T-helper 1 cell (primary cell): Measurements from ENCODE around the gene RAMP2.
"Not testable (repeated sequence)": the region's sequence is repeated elsewhere in the genome, so short reads cannot be mapped to it uniquely, and the experiment has no call there.

Source experiments
- DNase-seq, 5 donors: peaks; one replicate each; pipeline ENCODE4 v3.0.0-alpha.2; 2012 to 2020

Gene RAMP2

DNA sequence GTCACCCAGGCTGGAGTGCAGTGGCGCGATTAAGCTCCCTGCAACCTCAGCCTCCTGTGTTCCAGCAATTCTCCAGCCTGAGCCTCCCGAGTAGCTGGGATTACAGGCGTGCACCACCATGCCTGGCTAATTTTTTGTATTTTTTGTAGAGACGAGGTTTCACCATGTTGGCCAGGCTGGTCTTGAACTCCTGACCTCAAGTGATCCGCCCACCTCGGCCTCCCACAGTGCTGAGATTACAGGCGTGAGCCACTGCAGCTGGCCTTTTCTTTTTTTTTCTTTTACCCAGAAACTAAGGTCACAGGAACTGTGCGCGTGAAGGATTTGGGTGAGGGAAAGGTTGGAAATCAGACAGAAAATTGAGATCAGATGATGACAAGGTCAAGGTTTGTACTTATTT is 8.9 kb downstream of the RAMP2 start:
- not testable (repeated sequence) for DNase-seq

DNA sequence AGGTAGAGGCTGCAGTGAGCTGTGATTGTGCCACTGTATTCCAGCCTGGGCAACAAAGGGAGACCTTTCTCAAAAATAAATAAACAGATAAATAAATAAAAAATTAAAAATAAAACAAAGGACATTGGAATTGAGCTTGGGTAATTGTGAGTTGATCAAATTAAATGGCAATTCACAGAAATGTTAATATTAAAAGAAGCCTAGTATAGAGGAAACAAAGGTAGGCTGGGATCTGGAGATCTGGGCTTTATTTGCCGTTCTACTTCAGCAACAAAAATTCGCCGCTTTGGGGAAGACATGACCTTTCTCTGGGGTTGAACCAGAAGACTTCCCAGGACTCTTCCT is 11.9 kb downstream of the RAMP2 start:
- no peak for DNase-seq

- peak; percentile 46 to 83 (median 57) for DNase-seq
Measured at GRCh38 chr17:42773290-42774035, 12.4 kb downstream of the RAMP2 start, which contains the start of gene VPS25. TSS of gene VPS25 (plus strand) at chr17:42773449. CDS start at chr17:42773476, 27 bp downstream.

GRCh38 chr17:42774066-42774745 is 13.2 kb downstream of the RAMP2 start:
- DNase-seq, result no peak

DNA sequence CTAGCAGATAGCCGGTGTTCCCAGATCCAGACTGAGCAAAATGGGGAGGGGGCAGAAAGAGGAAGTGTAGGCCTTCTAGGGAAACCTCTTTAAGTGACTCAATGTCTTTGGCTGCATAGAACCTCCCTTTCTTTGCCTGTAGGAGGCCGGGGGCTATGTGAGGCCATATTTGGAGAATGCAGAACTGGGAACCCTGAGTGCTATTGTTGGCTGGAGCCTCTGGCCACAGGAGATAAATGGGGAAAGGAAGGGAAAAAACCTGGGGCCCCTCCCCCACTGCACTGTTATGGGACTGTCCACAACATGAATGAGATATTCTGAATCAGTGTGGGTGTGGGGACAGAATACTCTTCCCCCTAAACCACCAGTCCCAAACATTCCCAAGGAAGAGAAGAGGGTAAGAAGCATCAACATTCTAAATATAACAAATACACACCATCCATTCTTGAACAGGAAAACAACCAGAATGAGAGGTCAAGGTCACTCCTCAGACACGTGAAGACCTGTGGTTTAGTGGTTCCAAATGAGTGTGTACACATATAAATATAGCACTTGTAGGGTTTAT is 14.6 kb downstream of the RAMP2 start:
- no peak for DNase-seq

DNA sequence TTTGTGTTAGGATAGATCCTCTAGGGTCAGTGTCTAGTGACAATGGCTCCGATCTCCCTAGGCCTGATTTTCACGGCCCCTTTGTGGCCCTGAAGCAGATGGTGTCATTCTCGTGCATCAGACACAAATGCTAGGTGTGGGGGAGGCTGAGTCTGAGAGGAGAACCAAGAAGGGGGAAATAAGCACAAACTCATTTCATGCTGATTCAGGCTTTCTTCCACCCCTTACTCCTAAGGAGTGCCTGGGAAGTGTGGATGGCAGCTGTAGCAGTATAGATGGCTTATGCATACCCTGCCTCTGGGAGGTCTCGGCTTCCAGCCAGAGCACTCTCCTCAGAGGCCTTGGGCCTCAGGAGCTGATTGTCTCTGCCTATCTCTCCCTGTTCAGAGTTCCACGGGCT is 17.5 kb downstream of the RAMP2 start:
- no peak for DNase-seq

DNA sequence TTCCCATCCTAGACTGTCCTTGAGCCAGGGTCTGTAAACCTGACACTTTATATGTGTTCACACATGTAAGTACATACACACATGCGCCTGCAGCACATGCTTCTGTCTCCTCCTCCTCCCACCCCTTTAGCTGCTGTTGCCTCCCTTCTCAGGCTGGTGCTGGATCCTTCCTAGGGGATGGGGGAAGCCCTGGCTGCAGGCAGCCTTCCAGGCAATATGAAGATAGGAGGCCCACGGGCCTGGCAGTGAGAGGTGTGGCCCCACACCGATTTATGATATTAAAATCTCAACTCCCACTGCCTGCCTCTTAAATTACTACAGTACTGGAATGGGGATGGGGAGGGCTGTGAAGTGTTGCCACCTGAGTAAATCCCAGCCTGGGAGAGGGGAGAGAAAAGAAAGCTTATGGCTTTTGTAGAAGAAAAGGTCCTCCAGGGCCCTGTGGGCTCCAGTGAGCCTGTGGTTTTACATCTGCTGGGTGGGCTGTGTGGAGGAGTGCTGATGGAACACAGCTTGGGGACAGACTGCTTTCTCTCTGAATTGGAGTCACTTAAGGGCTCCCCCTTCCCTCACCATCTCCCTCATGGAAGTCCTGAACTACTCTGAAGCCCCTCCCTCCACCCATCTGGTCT is 18.4 kb downstream of the RAMP2 start:
- no peak for DNase-seq

DNA sequence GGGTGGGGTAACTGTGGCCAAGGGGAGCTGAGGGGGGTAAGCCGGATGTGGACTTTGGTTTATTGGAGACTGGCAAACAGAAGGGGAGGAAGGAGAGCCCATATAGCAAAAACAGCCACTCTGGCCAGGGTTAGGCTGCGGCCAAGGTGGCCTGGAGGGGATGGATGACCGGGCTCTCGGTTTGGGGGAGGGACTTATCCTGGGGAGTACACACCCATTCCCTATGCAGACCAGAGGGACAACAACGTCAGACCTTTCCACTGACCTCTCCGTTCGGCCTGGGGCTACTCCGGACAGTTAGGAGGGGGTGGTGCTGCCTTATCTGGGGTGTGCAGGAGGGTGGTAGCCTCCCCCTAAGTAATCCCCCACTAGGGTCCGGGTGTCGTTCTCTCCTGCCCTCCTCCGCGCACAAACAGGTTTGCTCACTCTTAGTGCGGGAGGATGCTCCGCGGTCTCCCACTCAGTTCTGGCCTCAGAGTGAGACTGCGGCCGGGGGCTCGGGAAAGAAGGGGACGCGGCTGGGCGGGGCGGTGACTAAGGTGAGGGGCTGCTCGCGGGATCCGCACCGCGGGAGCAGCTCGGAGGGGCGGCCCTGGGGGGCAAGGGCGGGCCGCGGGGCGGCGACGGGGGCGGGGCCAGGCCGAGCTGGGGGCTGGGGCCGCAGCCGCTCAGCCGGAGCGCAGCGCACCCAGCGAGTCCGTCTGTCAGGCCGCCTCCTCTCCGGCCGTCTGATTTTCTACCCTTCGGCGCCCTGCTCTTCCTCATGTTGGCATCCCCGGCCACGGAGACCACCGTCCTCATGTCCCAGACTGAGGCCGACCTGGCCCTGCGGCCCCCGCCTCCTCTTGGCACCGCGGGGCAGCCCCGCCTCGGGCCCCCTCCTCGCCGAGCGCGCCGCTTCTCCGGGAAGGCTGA is 19.2 kb downstream of the RAMP2 start, which contains the start of gene WNK4:
TSS of gene WNK4 (plus strand) at position 675 of the 915 bp plus-strand sequence. CDS start at position 764, 89 bp downstream.
- DNase-seq, result no peak

- DNase-seq, result no peak
Measured at GRCh38 chr17:42780851-42781638, 20.0 kb downstream of the RAMP2 start.

- no peak for DNase-seq
Measured at GRCh38 chr17:42781639-42782165, 20.7 kb downstream of the RAMP2 start.

DNA sequence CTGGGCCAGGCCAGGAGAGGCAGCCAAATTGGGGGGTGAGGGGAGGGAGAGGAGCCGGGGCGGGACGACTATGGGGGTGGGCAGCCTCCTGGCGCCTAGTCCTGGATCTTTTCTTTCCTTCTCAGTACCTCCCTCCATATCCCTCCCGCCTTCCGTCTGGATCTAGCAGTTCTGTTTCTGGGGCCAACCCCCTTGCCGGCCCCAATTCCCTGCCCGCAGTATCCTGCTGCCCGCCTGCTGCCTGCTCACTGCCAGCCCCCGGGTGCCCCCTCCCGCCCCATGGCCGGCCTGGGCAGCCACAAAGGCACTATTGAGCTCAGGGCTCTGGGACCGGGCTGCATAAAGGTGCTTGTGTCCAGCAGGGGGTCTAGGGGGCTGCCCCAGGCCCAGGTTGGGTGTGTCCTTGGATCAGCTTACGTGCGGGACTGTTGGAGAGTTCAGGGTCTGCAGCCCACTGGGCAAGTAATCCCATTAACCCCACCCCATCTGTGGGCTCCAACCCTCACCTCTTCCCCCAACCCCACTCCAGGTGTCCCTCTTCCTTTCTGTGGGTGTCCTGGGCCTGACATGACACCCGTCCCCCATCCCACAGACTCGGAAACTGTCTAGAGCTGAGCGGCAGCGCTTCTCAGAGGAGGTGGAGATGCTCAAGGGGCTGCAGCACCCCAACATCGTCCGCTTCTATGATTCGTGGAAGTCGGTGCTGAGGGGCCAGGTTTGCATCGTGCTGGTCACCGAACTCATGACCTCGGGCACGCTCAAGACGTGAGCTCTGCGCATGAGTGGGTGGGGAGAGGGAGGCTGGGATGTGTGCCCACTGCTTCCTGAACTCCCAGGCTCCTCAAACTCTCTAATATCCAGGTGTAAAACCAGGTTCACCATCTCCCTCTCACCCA is 21.4 kb downstream of the RAMP2 start:
- DNase-seq, result no peak

DNA sequence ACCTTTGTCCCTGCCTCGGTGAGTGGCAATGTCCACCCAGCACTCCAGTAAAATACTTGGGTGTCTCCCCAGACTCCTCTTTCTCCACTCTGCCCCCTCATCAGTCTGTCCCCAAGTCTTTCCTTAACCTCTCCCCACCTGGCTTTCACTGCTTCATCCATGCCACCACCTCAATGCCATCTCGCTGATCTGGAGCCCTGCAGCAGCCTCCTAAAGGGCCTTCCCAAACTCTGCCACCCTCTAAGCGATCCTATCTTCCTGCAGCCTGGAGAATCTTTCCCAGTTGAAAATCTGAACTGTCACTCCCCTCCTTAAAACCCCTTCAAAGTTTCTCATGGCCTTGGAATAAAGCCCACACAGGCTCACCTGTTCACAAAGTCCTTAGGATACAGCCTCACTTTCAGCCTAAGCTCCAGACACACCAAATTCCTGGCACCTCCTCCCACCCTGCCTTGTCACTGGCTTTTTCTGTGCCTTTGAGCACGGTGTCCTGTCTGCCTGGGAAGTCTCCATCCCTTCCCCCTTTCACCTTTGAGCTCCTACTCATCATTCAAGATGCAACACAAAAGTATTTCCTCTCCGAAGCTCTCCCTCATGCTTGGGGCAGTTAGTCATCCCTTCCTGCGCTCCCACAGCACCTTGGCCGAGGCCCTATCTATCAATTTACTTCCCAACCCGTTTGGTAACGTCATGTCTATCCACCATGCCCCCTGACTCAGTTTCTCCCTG is 22.2 kb downstream of the RAMP2 start:
- DNase-seq, result no peak

DNA sequence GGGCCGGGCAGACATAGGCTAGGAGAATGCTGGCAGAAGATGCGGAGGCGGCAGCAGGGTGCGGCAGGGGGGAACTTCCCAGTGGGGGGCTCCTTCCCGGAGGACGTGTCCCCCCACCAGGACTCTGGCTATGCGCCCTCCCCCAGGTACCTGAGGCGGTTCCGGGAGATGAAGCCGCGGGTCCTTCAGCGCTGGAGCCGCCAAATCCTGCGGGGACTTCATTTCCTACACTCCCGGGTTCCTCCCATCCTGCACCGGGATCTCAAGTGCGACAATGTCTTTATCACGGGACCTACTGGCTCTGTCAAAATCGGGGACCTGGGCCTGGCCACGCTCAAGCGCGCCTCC is 22.7 kb downstream of the RAMP2 start:
- no peak for DNase-seq

- DNase-seq, result no peak
Measured at GRCh38 chr17:42784409-42784808, 23.4 kb downstream of the RAMP2 start.

GRCh38 chr17:42784811-42785592 is 24.0 kb downstream of the RAMP2 start:
- no peak for DNase-seq

DNA sequence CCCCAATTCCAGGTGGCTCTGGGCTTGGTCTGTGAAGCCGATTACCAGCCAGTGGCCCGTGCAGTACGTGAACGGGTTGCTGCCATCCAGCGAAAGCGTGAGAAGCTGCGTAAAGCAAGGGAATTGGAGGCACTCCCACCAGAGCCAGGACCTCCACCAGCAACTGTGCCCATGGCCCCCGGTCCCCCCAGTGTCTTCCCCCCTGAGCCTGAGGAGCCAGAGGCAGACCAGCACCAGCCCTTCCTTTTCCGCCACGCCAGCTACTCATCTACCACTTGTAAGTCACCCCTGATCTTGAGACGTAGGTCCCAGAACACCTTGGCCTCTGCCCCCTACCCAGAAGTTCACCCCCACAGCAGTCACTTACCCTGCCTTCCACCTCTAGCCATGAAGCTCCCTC is 26.2 kb downstream of the RAMP2 start:
- no peak for DNase-seq

DNA sequence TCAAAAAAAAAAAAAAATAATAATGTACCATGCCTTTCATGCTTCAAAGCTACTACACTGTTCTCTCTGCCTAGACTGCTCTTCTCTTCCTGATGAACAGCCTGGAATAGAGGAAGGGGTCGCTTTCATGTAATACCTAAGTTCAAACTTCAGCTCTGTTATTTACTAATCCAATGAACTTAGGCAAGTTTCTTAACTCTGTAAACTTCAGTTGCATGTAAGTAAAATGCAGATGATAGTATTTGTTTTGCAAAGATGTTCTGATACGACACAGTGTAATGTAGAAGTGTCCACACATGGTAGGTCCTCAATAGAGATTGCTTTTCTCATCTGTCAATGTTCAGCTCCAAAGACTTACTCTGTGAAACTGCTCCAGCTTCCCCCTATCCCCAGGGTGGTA is 30.9 kb downstream of the RAMP2 start:
- no peak for DNase-seq

DNA sequence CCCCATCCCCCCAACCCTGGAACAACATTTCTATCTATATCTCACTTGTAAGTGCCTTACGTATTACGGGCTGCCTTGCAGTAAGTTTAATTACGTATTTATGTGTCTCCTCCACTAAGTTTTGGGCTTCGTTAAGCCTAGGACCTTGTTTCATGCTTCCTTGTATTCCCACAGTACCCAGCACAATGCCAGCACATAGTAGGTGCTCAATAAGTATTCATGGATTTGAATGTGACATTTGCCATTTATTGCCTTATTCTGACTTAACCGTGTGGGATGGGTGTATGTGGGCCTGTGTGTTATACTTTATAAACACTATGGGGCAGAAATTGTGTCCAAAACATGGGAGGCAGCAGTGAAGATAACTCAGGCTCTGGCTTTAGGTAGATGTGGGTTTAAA is 31.5 kb downstream of the RAMP2 start:
- no peak for DNase-seq

DNA sequence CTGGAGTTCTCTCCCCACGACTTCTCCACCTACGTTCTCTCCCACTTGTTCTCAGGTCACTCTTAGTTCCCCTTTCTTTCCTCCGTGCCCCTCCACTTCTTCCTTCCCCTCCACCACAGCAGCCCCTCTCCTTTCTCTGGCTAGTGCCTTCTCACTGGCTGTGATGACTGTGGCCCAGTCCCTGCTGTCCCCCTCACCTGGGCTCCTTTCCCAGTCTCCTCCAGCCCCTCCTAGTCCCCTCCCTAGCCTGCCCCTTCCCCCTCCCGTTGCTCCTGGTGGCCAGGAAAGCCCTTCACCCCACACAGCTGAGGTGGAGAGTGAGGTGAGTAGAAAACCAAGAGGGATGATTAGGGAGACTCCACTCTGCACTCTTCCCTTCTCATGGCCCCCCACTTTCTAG is 34.0 kb downstream of the RAMP2 start:
- no peak for DNase-seq
